GM10847 (cell line): ENCODE data around the gene TJP2.

Experiments used
- POLR2A ChIP-seq: IDR thresholded peaks from 2 replicates; pipeline ENCODE4 v1.6.1; 2011; ENCODE audit not compliant: insufficient read length; ENCODE audit errors: extremely low read depth

TJP2 gene

GRCh38 chr9:69176471-69177171 lies 2.5 kb downstream of the TJP2 start:
- no peak for TF ChIP-seq POLR2A

GRCh38 chr9:69178583-69179011 lies 4.5 kb downstream of the TJP2 start:
- TF ChIP-seq POLR2A: no peak

GRCh38 chr9:69179037-69179436 lies 5.0 kb downstream of the TJP2 start:
- TF ChIP-seq POLR2A: no peak

GRCh38 chr9:69180200-69180599 lies 6.1 kb downstream of the TJP2 start:
- no peak for TF ChIP-seq POLR2A

GRCh38 chr9:69180670-69181069 lies 6.6 kb downstream of the TJP2 start:
- no peak for TF ChIP-seq POLR2A

GRCh38 chr9:69181908-69182353 lies 7.9 kb downstream of the TJP2 start:
- TF ChIP-seq POLR2A: no peak

GRCh38 chr9:69184266-69184665 lies 10.2 kb downstream of the TJP2 start:
- no peak for TF ChIP-seq POLR2A

- TF ChIP-seq POLR2A: no peak
Observed at GRCh38 chr9:69186841-69187611, 12.9 kb downstream of the TJP2 start.

- TF ChIP-seq POLR2A: no peak
Observed at GRCh38 chr9:69188975-69189374, 14.9 kb downstream of the TJP2 start.

GRCh38 chr9:69190086-69190862 lies 16.2 kb downstream of the TJP2 start:
- no peak for TF ChIP-seq POLR2A

- TF ChIP-seq POLR2A: no peak
Observed at GRCh38 chr9:69190863-69191181, 16.7 kb downstream of the TJP2 start.

- no peak for TF ChIP-seq POLR2A
Observed at GRCh38 chr9:69191231-69191630, 17.2 kb downstream of the TJP2 start.

GRCh38 chr9:69192214-69192613 lies 18.1 kb downstream of the TJP2 start:
- no peak for TF ChIP-seq POLR2A

- TF ChIP-seq POLR2A: no peak
Observed at GRCh38 chr9:69193685-69194032, 19.6 kb downstream of the TJP2 start.

GRCh38 chr9:69194702-69195418 lies 20.8 kb downstream of the TJP2 start:
- no peak for TF ChIP-seq POLR2A
